ENCODE data around the gene KDM4B.

The KDM4B gene

GRCh38 chr19:5165697-5166019 lies 196.7 kb downstream of the KDM4B start:
- Histone ChIP-seq H3K27ac (ENCODE audit: low read length) (no peak overlapping the region), H3K4me1 (ENCODE audit: control insufficient read depth, low read depth, low read length) (peaks cover 17% of the 10 kb centered on the region), H3K9me3 (ENCODE audit: control insufficient read depth, low read depth, low read length) (no peaks in the 10 kb centered on the region), H3K9ac (ENCODE audit: low read length) (no peak overlapping the region), H3K36me3 (ENCODE audit: control insufficient read depth, low read depth, low read length) (no peaks in the 10 kb centered on the region), H3K27me3 (ENCODE audit: control insufficient read depth, insufficient read depth, low read length) (no peaks in the 10 kb centered on the region), H3K4me3 (ENCODE audit: low read length) (no peak overlapping the region)

- H3K4me1 ChIP-seq (ENCODE audit: control insufficient read depth, low read depth, low read length) = peaks cover 17% of the 10 kb centered on the region
- no peak overlapping the region for H3K4me3 ChIP-seq (ENCODE audit: low read length)
- H3K9ac ChIP-seq (ENCODE audit: low read length) = no peak overlapping the region
- no peaks in the 10 kb centered on the region for H3K9me3 ChIP-seq (ENCODE audit: control insufficient read depth, low read depth, low read length)
- no peak overlapping the region for H3K27ac ChIP-seq (ENCODE audit: low read length)
- H3K36me3 ChIP-seq (ENCODE audit: control insufficient read depth, low read depth, low read length) = no peaks in the 10 kb centered on the region
- no peaks in the 10 kb centered on the region for H3K27me3 ChIP-seq (ENCODE audit: control insufficient read depth, insufficient read depth, low read length)
Observed at GRCh38 chr19:5166262-5166661, 197.3 kb downstream of the KDM4B start.

GRCh38 chr19:5170329-5170745 lies 201.4 kb downstream of the KDM4B start:
- no peak overlapping the region for H3K27ac ChIP-seq (ENCODE audit: low read length)
- no peak overlapping the region for H3K4me3 ChIP-seq (ENCODE audit: low read length)
- H3K27me3 ChIP-seq (ENCODE audit: control insufficient read depth, insufficient read depth, low read length) = no peaks in the 10 kb centered on the region
- no peaks in the 10 kb centered on the region for H3K36me3 ChIP-seq (ENCODE audit: control insufficient read depth, low read depth, low read length)
- no peak overlapping the region for H3K9ac ChIP-seq (ENCODE audit: low read length)
- no peaks in the 10 kb centered on the region for H3K9me3 ChIP-seq (ENCODE audit: control insufficient read depth, low read depth, low read length)
- H3K4me1 ChIP-seq (ENCODE audit: control insufficient read depth, low read depth, low read length) = no peaks in the 10 kb centered on the region

GRCh38 chr19:5171711-5172110 lies 202.8 kb downstream of the KDM4B start:
- Histone ChIP-seq H3K27ac (ENCODE audit: low read length) (no peak overlapping the region), H3K4me1 (ENCODE audit: control insufficient read depth, low read depth, low read length) (no peaks in the 10 kb centered on the region)

GRCh38 chr19:5172859-5173630 lies 204.1 kb downstream of the KDM4B start:
- H3K9ac ChIP-seq (ENCODE audit: low read length) = no peak overlapping the region
- H3K9me3 ChIP-seq (ENCODE audit: control insufficient read depth, low read depth, low read length) = no peaks in the 10 kb centered on the region
- H3K4me1 ChIP-seq (ENCODE audit: control insufficient read depth, low read depth, low read length) = no peaks in the 10 kb centered on the region
- H3K36me3 ChIP-seq (ENCODE audit: control insufficient read depth, low read depth, low read length) = no peaks in the 10 kb centered on the region
- no peaks in the 10 kb centered on the region for H3K27me3 ChIP-seq (ENCODE audit: control insufficient read depth, insufficient read depth, low read length)
- H3K27ac ChIP-seq (ENCODE audit: low read length) = no peak overlapping the region
- no peak overlapping the region for H3K4me3 ChIP-seq (ENCODE audit: low read length)

More at GRCh38 chr19:5171711-5172110, 202.8 kb downstream of the KDM4B start:
- Histone ChIP-seq H3K9ac (ENCODE audit: low read length) (no peak overlapping the region), H3K9me3 (ENCODE audit: control insufficient read depth, low read depth, low read length) (no peaks in the 10 kb centered on the region), H3K36me3 (ENCODE audit: control insufficient read depth, low read depth, low read length) (no peaks in the 10 kb centered on the region), H3K27me3 (ENCODE audit: control insufficient read depth, insufficient read depth, low read length) (no peaks in the 10 kb centered on the region), H3K4me3 (ENCODE audit: low read length) (no peak overlapping the region)

- Histone ChIP-seq H3K27ac (ENCODE audit: low read length) (no peak overlapping the region), H3K27me3 (ENCODE audit: control insufficient read depth, insufficient read depth, low read length) (no peaks in the 10 kb centered on the region), H3K9me3 (ENCODE audit: control insufficient read depth, low read depth, low read length) (no peaks in the 10 kb centered on the region), H3K9ac (ENCODE audit: low read length) (no peak overlapping the region), H3K36me3 (ENCODE audit: control insufficient read depth, low read depth, low read length) (no peaks in the 10 kb centered on the region), H3K4me1 (ENCODE audit: control insufficient read depth, low read depth, low read length) (no peaks in the 10 kb centered on the region), H3K4me3 (ENCODE audit: low read length) (no peak overlapping the region)
Observed at GRCh38 chr19:5173993-5174392, 205.1 kb downstream of the KDM4B start.

GRCh38 chr19:5177745-5178450 lies 209.0 kb downstream of the KDM4B start:
- Histone ChIP-seq H3K9ac (ENCODE audit: low read length) (no peak overlapping the region), H3K4me1 (ENCODE audit: control insufficient read depth, low read depth, low read length) (no peaks in the 10 kb centered on the region)

GRCh38 chr19:5178841-5179240 lies 209.9 kb downstream of the KDM4B start:
- no peaks in the 10 kb centered on the region for H3K36me3 ChIP-seq (ENCODE audit: control insufficient read depth, low read depth, low read length)
- H3K27me3 ChIP-seq (ENCODE audit: control insufficient read depth, insufficient read depth, low read length) = peaks cover 4% of the 10 kb centered on the region
- H3K9me3 ChIP-seq (ENCODE audit: control insufficient read depth, low read depth, low read length) = no peaks in the 10 kb centered on the region

More at GRCh38 chr19:5177745-5178450, 209.0 kb downstream of the KDM4B start:
- no peak overlapping the region for H3K4me3 ChIP-seq (ENCODE audit: low read length)
- H3K36me3 ChIP-seq (ENCODE audit: control insufficient read depth, low read depth, low read length) = no peaks in the 10 kb centered on the region
- no peaks in the 10 kb centered on the region for H3K9me3 ChIP-seq (ENCODE audit: control insufficient read depth, low read depth, low read length)
- H3K27ac ChIP-seq (ENCODE audit: low read length) = no peak overlapping the region
- peaks cover 4% of the 10 kb centered on the region for H3K27me3 ChIP-seq (ENCODE audit: control insufficient read depth, insufficient read depth, low read length)

GRCh38 chr19:5179256-5179655 lies 210.3 kb downstream of the KDM4B start:
- H3K27me3 ChIP-seq (ENCODE audit: control insufficient read depth, insufficient read depth, low read length) = peaks cover 4% of the 10 kb centered on the region

More at GRCh38 chr19:5178841-5179240, 209.9 kb downstream of the KDM4B start:
- Histone ChIP-seq H3K9ac (ENCODE audit: low read length) (no peak overlapping the region), H3K4me3 (ENCODE audit: low read length) (no peak overlapping the region), H3K4me1 (ENCODE audit: control insufficient read depth, low read depth, low read length) (no peaks in the 10 kb centered on the region), H3K27ac (ENCODE audit: low read length) (no peak overlapping the region)

GRCh38 chr19:5181329-5181728 lies 212.4 kb downstream of the KDM4B start:
- Histone ChIP-seq H3K9ac (ENCODE audit: low read length) (no peak overlapping the region), H3K4me3 (ENCODE audit: low read length) (no peak overlapping the region), H3K4me1 (ENCODE audit: control insufficient read depth, low read depth, low read length) (no peaks in the 10 kb centered on the region), H3K27ac (ENCODE audit: low read length) (no peak overlapping the region), H3K9me3 (ENCODE audit: control insufficient read depth, low read depth, low read length) (no peaks in the 10 kb centered on the region), H3K36me3 (ENCODE audit: control insufficient read depth, low read depth, low read length) (no peaks in the 10 kb centered on the region), H3K27me3 (ENCODE audit: control insufficient read depth, insufficient read depth, low read length) (peaks cover 4% of the 10 kb centered on the region)

More at GRCh38 chr19:5179256-5179655, 210.3 kb downstream of the KDM4B start:
- Histone ChIP-seq H3K9ac (ENCODE audit: low read length) (no peak overlapping the region), H3K4me3 (ENCODE audit: low read length) (no peak overlapping the region), H3K4me1 (ENCODE audit: control insufficient read depth, low read depth, low read length) (no peaks in the 10 kb centered on the region), H3K9me3 (ENCODE audit: control insufficient read depth, low read depth, low read length) (no peaks in the 10 kb centered on the region), H3K27ac (ENCODE audit: low read length) (no peak overlapping the region), H3K36me3 (ENCODE audit: control insufficient read depth, low read depth, low read length) (no peaks in the 10 kb centered on the region)

- H3K36me3 ChIP-seq (ENCODE audit: control insufficient read depth, low read depth, low read length) = no peaks in the 10 kb centered on the region
- no peak overlapping the region for H3K9ac ChIP-seq (ENCODE audit: low read length)
- H3K4me1 ChIP-seq (ENCODE audit: control insufficient read depth, low read depth, low read length) = no peaks in the 10 kb centered on the region
- H3K27me3 ChIP-seq (ENCODE audit: control insufficient read depth, insufficient read depth, low read length) = peaks cover 4% of the 10 kb centered on the region
- no peak overlapping the region for H3K27ac ChIP-seq (ENCODE audit: low read length)
- no peak overlapping the region for H3K4me3 ChIP-seq (ENCODE audit: low read length)
- no peaks in the 10 kb centered on the region for H3K9me3 ChIP-seq (ENCODE audit: control insufficient read depth, low read depth, low read length)
Observed at GRCh38 chr19:5182751-5183150, 213.8 kb downstream of the KDM4B start.

- Histone ChIP-seq H3K36me3 (ENCODE audit: control insufficient read depth, low read depth, low read length) (no peaks in the 10 kb centered on the region), H3K27me3 (ENCODE audit: control insufficient read depth, insufficient read depth, low read length) (peaks cover 4% of the 10 kb centered on the region), H3K9me3 (ENCODE audit: control insufficient read depth, low read depth, low read length) (no peaks in the 10 kb centered on the region), H3K4me3 (ENCODE audit: low read length) (no peak overlapping the region), H3K27ac (ENCODE audit: low read length) (no peak overlapping the region), H3K4me1 (ENCODE audit: control insufficient read depth, low read depth, low read length) (no peaks in the 10 kb centered on the region), H3K9ac (ENCODE audit: low read length) (no peak overlapping the region)
Observed at GRCh38 chr19:5183616-5184015, 214.7 kb downstream of the KDM4B start.
